Measurements from ENCODE around the gene FBXL20. TPM values are rescaled to one million over a fixed set of nuclear protein-coding genes. Genes with fewer than 3 reads are reported as not detected.
A peak's percentile ranks its signal among the peaks of the same experiment; 100 is the strongest.
"Not testable (repeated sequence)": the region's sequence is repeated elsewhere in the genome, so short reads cannot be mapped to it uniquely, and the experiment has no call there.

Gene FBXL20
- total RNA-seq, 1 donor from 2014 or later: 28.0 TPM

- Mint-ChIP-seq H3K27me3 (ENCODE audit: unreplicated experiment) (no peaks in the 10 kb centered on the region), H3K4me3 (ENCODE audit: unreplicated experiment) (no peak overlapping the region), H3K36me3 (ENCODE audit: unreplicated experiment) (peaks cover 37% of the 10 kb centered on the region), H3K27ac (ENCODE audit: unreplicated experiment) (no peak overlapping the region), H3K9me3 (ENCODE audit: unreplicated experiment) (no peaks in the 10 kb centered on the region), H3K4me1 (ENCODE audit: unreplicated experiment) (no peaks in the 10 kb centered on the region)
- TF ChIP-seq, protein P1, sequence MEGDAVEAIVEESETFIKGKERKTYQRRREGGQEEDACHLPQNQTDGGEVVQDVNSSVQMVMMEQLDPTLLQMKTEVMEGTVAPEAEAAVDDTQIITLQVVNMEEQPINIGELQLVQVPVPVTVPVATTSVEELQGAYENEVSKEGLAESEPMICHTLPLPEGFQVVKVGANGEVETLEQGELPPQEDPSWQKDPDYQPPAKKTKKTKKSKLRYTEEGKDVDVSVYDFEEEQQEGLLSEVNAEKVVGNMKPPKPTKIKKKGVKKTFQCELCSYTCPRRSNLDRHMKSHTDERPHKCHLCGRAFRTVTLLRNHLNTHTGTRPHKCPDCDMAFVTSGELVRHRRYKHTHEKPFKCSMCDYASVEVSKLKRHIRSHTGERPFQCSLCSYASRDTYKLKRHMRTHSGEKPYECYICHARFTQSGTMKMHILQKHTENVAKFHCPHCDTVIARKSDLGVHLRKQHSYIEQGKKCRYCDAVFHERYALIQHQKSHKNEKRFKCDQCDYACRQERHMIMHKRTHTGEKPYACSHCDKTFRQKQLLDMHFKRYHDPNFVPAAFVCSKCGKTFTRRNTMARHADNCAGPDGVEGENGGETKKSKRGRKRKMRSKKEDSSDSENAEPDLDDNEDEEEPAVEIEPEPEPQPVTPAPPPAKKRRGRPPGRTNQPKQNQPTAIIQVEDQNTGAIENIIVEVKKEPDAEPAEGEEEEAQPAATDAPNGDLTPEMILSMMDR (IDR thresholded peaks at IDR 0.05): no peak
- DNase-seq (ENCODE audit: extremely low spot score, unreplicated experiment): no peak
Measured at GRCh38 chr17:39252788-39253460, 148.5 kb downstream of the FBXL20 start.

GRCh38 chr17:39251997-39252396, 149.4 kb downstream of the FBXL20 start:
- Mint-ChIP-seq H3K27me3 (ENCODE audit: unreplicated experiment) (no peaks in the 10 kb centered on the region), H3K9me3 (ENCODE audit: unreplicated experiment) (no peaks in the 10 kb centered on the region), H3K27ac (ENCODE audit: unreplicated experiment) (no peak overlapping the region), H3K4me1 (ENCODE audit: unreplicated experiment) (no peaks in the 10 kb centered on the region), H3K36me3 (ENCODE audit: unreplicated experiment) (peaks cover 29% of the 10 kb centered on the region), H3K4me3 (ENCODE audit: unreplicated experiment) (no peak overlapping the region)
- TF ChIP-seq, protein P1 (IDR thresholded peaks at IDR 0.05): no peak
- no peak for DNase-seq (ENCODE audit: extremely low spot score, unreplicated experiment)

GRCh38 chr17:39250076-39250475, 151.3 kb downstream of the FBXL20 start:
- peaks cover 26% of the 10 kb centered on the region for H3K36me3 Mint-ChIP-seq (ENCODE audit: unreplicated experiment)
- not testable (repeated sequence) for H3K4me1 Mint-ChIP-seq (ENCODE audit: unreplicated experiment); DNase-seq (ENCODE audit: extremely low spot score, unreplicated experiment); H3K4me3 Mint-ChIP-seq (ENCODE audit: unreplicated experiment); H3K27me3 Mint-ChIP-seq (ENCODE audit: unreplicated experiment); H3K27ac Mint-ChIP-seq (ENCODE audit: unreplicated experiment); H3K9me3 Mint-ChIP-seq (ENCODE audit: unreplicated experiment)

DNA sequence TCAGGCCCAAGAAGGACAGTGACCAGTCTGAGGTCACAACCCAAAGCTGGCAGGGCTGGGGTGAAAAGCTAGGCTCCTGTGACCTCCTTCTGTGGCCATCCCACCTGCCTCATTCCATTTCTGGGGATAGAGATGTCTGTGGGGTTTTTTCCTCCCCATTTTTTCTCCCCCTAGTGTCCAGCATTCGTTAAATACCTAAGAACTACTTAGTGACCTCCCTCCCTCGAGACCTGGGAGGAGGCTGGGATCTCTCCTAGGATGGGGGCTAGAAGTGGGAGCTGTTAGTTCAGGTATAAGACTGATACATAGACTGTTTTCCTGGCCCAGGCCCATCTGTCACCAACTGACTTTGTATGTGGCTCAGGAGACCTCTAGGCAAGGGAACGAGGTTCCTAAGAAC, 155.2 kb downstream of the FBXL20 start:
- no peak overlapping the region for H3K27ac Mint-ChIP-seq (ENCODE audit: unreplicated experiment)
- no peaks in the 10 kb centered on the region for H3K9me3 Mint-ChIP-seq (ENCODE audit: unreplicated experiment)
- no peak overlapping the region for H3K4me3 Mint-ChIP-seq (ENCODE audit: unreplicated experiment)
- peaks cover 14% of the 10 kb centered on the region for H3K4me1 Mint-ChIP-seq (ENCODE audit: unreplicated experiment)
- DNase-seq (ENCODE audit: extremely low spot score, unreplicated experiment): no peak
- H3K27me3 Mint-ChIP-seq (ENCODE audit: unreplicated experiment): no peaks in the 10 kb centered on the region
- TF ChIP-seq, protein P1 (IDR thresholded peaks at IDR 0.05): no peak
- peaks cover 5% of the 10 kb centered on the region for H3K36me3 Mint-ChIP-seq (ENCODE audit: unreplicated experiment)

- peak; percentile 94 for DNase-seq (ENCODE audit: extremely low spot score, unreplicated experiment)
- H3K9me3 Mint-ChIP-seq (ENCODE audit: unreplicated experiment): no peaks in the 10 kb centered on the region
- no peak overlapping the region for H3K27ac Mint-ChIP-seq (ENCODE audit: unreplicated experiment)
- peaks cover 3% of the 10 kb centered on the region for H3K36me3 Mint-ChIP-seq (ENCODE audit: unreplicated experiment)
- no peaks in the 10 kb centered on the region for H3K27me3 Mint-ChIP-seq (ENCODE audit: unreplicated experiment)
- TF ChIP-seq, protein P1 (IDR thresholded peaks at IDR 0.05): peak; percentile 95
- no peak overlapping the region for H3K4me3 Mint-ChIP-seq (ENCODE audit: unreplicated experiment)
- peaks cover 14% of the 10 kb centered on the region for H3K4me1 Mint-ChIP-seq (ENCODE audit: unreplicated experiment)
Measured at GRCh38 chr17:39244600-39245570, 156.5 kb downstream of the FBXL20 start.

All from osteocyte (in vitro differentiated cells).